ENCODE measurements around the gene FAN1. TPM values are rescaled to one million over a fixed set of nuclear protein-coding genes. Genes with fewer than 3 reads are reported as not detected.

FAN1 gene
- total RNA-seq, 1 experiment from 2014 or later: 28.2 TPM

DNA sequence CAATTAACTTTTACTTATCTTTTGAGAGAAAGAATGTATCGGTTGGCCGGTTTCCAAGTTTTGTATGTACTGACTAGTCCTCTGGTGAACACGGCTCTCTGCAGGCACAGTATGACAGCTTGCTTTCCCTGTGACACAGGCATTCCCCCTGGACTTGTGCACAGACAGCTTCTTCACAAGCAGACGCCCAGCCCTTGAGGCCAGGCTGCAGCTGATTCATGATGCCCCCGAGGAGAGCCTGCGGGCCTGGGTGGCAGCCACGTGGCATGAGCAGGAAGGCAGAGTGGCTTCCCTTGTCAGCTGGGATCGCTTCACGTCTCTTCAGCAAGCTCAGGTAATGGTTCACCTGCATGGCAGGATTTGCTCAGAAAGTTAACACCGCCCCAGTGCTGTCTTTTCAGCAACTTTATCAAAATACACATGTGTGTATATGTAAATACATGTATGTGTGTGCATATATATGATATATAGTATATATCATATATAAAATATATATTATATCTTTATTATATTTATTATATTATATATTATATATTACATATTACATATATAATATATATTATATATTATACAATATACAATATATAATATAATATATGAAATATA is 25.5 kb downstream of the FAN1 start:
- no peaks in the 10 kb centered on the region for H3K4me1 ChIP-seq (ENCODE audit: insufficient read depth, low read length)
- no peak overlapping the region for H3K14ac ChIP-seq (ENCODE audit: insufficient read depth, low read length)
- H3K27ac ChIP-seq (ENCODE audit: insufficient read length, low read depth, low read length): no peak overlapping the region
- H3K23ac ChIP-seq (ENCODE audit: insufficient read length, low read depth, low read length): no peak overlapping the region
- no peak overlapping the region for H4K8ac ChIP-seq (replicated peaks; ENCODE audit: insufficient read length, low read depth, low read length)
- Mint-ChIP-seq H3K27me3 (ENCODE audit: low read depth) (no peaks in the 10 kb centered on the region), H3K9me3 (no peaks in the 10 kb centered on the region), H3K4me3 (no peak overlapping the region; a peak in 1 of 5 replicates), H3K36me3 (ENCODE audit: insufficient read depth in 1 of 3, low read depth in 3 of 3) (peaks cover 24 to 79% (median 77%) of the 10 kb centered on the region in 3 experiments), H3K27ac (peak overlapping the region in 1 of 3 experiments; percentile 83; a peak in 1 of 7 replicates), H3K4me1 (peaks cover 10 to 11% of the 10 kb centered on the region in 2 experiments)
- H2AK5ac ChIP-seq (ENCODE audit: insufficient read length, low read length): no peak overlapping the region
- H3K9me3 ChIP-seq (ENCODE audit: control insufficient read depth, low read depth, low read length): no peaks in the 10 kb centered on the region
- no peak overlapping the region for H2BK5ac ChIP-seq (ENCODE audit: insufficient read length, low read length)
- no peaks in the 10 kb centered on the region for H3K79me1 ChIP-seq (ENCODE audit: insufficient read depth, low read depth, low read length, poor library complexity, severe bottlenecking)
- H3K56ac ChIP-seq (ENCODE audit: insufficient read length, low read depth, low read length): no peak overlapping the region
- no peak overlapping the region for H2BK15ac ChIP-seq (ENCODE audit: low read depth, low read length)
- H4K20me1 ChIP-seq (ENCODE audit: control insufficient read depth, insufficient read depth, insufficient read length): no peaks in the 10 kb centered on the region
- H2AFZ ChIP-seq (ENCODE audit: low read length): no peak overlapping the region
- no peak overlapping the region for H3K4ac ChIP-seq (ENCODE audit: low read depth, low read length)
- no peak overlapping the region for H4K5ac ChIP-seq (ENCODE audit: insufficient read length, low read depth, low read length)
- H4K91ac ChIP-seq (ENCODE audit: insufficient read length, low read depth, low read length): no peak overlapping the region
- no peak for DNase-seq
- no peak overlapping the region for H3K4me2 ChIP-seq (ENCODE audit: insufficient read depth, insufficient read length, low read length)
- no peak overlapping the region for H3K9ac ChIP-seq (ENCODE audit: extremely low read depth, insufficient read length, low read length)
- no peak overlapping the region for H2BK20ac ChIP-seq (ENCODE audit: low read depth, low read length, poor library complexity, severe bottlenecking)
- no peak overlapping the region for H3T11ph ChIP-seq (ENCODE audit: low read length)
- H3K79me2 ChIP-seq (ENCODE audit: insufficient read depth, low read length): no peaks in the 10 kb centered on the region
- H3K23me2 ChIP-seq (ENCODE audit: insufficient read length, low read depth, low read length, poor library complexity, severe bottlenecking): no peaks in the 10 kb centered on the region
- no peak overlapping the region for H2BK12ac ChIP-seq (ENCODE audit: insufficient read length, low read depth, low read length)
- TF ChIP-seq, protein P1, sequence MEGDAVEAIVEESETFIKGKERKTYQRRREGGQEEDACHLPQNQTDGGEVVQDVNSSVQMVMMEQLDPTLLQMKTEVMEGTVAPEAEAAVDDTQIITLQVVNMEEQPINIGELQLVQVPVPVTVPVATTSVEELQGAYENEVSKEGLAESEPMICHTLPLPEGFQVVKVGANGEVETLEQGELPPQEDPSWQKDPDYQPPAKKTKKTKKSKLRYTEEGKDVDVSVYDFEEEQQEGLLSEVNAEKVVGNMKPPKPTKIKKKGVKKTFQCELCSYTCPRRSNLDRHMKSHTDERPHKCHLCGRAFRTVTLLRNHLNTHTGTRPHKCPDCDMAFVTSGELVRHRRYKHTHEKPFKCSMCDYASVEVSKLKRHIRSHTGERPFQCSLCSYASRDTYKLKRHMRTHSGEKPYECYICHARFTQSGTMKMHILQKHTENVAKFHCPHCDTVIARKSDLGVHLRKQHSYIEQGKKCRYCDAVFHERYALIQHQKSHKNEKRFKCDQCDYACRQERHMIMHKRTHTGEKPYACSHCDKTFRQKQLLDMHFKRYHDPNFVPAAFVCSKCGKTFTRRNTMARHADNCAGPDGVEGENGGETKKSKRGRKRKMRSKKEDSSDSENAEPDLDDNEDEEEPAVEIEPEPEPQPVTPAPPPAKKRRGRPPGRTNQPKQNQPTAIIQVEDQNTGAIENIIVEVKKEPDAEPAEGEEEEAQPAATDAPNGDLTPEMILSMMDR (conservative IDR thresholded peaks at IDR 0.05): no peak
- H2BK120ac ChIP-seq (ENCODE audit: low read depth, low read length, poor library complexity, severe bottlenecking): no peak overlapping the region
- H3K27me3 ChIP-seq (ENCODE audit: insufficient read depth, low read length): no peaks in the 10 kb centered on the region
- WGBS (ENCODE audit: extremely low coverage, insufficient read length, low lambda C conversion rate): no CpG with 5 or more reads among the region's 10 CpGs
- no peak overlapping the region for H3K18ac ChIP-seq (ENCODE audit: insufficient read length, low read depth, low read length)

All from H9 (cell line).